Peyer's patch (tissue), 4 donors: ENCODE results near the gene MT1A.

ENCODE experiments used
- CTCF ChIP-seq, 6 experiments: fragments of 450-650 bp in 4 of 6; fragments of 200-600 bp in 2 of 6; sonication (generic) in 1 of 6; IDR thresholded peaks; one replicate each; pipeline ENCODE4 v1.5.1; 2017 to 2019; ENCODE audit warnings: antibody characterized with exemption in 6 of 6, mild to moderate bottlenecking in 3 of 6, moderate library complexity in 1 of 6
- POLR2A ChIP-seq, 2 donors: fragments of 450-650 bp; IDR thresholded peaks; one replicate each; pipeline ENCODE4 v1.5.1; 2017; ENCODE audit warnings: antibody characterized with exemption in 2 of 2, mild to moderate bottlenecking in 2 of 2, moderate library complexity in 2 of 2

GRCh38 chr16:56653218-56653617 lies 14.8 kb downstream of the MT1A start:
- TF ChIP-seq CTCF (IDR thresholded peaks at IDR 0.05): no peak
- TF ChIP-seq POLR2A (IDR thresholded peaks at IDR 0.05): no peak
